ENCODE data around the gene C9orf78. TPM values are rescaled to one million over a fixed set of nuclear protein-coding genes. Genes with fewer than 3 reads are reported as not detected.

Gene C9orf78
- total and polyA plus RNA-seq, 2 experiments from 2014 or later, result 34.4 to 84.6 TPM

- TF ChIP-seq, protein P1, sequence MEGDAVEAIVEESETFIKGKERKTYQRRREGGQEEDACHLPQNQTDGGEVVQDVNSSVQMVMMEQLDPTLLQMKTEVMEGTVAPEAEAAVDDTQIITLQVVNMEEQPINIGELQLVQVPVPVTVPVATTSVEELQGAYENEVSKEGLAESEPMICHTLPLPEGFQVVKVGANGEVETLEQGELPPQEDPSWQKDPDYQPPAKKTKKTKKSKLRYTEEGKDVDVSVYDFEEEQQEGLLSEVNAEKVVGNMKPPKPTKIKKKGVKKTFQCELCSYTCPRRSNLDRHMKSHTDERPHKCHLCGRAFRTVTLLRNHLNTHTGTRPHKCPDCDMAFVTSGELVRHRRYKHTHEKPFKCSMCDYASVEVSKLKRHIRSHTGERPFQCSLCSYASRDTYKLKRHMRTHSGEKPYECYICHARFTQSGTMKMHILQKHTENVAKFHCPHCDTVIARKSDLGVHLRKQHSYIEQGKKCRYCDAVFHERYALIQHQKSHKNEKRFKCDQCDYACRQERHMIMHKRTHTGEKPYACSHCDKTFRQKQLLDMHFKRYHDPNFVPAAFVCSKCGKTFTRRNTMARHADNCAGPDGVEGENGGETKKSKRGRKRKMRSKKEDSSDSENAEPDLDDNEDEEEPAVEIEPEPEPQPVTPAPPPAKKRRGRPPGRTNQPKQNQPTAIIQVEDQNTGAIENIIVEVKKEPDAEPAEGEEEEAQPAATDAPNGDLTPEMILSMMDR (conservative IDR thresholded peaks at IDR 0.05; ENCODE audit: low read depth in 2 of 2), result no peak
- no peak for TF ChIP-seq POLR2AphosphoS5 (IDR thresholded peaks at IDR 0.05; ENCODE audit: low read depth)
- TF ChIP-seq CREB1 (CRISPR knock-in tag; IDR thresholded peaks at IDR 0.05; ENCODE audit: low read depth), result no peak
- TF ChIP-seq ZNF114 (CRISPR knock-in tag; IDR thresholded peaks at IDR 0.05), result no peak
- no peak for TF ChIP-seq EZH2 (IDR thresholded peaks at IDR 0.05; ENCODE audit: low read depth, unreplicated experiment)
- TF ChIP-seq EZH2phosphoT487 (IDR thresholded peaks at IDR 0.05; ENCODE audit: unreplicated experiment), result no peak
- no peak for TF ChIP-seq NANOG (IDR thresholded peaks at IDR 0.05; ENCODE audit: borderline replicate concordance)
Measured at GRCh38 chr9:129781131-129781530, 53.9 kb downstream of the C9orf78 start (continued).

DNA sequence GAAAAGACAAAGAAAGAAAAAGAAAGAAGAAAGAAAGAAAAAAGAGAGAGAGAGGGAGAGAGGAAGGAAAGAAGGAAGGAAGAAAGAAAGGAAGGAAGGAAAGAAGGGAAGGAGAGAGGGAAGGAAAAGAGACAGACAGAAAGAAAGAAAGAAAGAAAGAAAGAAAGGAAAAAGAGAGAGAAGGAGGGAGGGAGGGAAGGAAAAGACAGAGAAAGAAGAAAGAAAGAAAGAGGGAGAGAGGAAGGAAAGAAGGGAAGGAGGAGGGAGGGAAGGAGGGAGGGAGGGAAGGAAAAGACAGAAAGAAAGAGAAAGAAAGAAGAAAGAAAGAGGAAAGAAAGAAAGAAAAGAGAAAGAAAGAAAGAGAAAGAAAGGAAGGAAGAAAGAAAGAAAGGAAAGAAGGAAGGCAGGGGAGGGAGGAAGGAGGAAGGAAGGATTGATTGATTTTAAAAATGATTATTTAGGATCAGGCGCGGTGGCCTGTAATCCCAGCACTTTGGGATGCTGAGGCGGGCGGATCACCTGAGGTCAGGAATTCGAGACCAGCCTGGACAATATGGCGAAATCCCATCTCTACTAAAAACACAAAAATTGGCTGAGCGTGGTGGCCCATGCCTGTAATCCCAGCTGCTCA lies 55.4 kb downstream of the C9orf78 start:
- no peaks in the 10 kb centered on the region for H3K36me3 ChIP-seq (ENCODE audit: insufficient read depth)
- no peaks in the 10 kb centered on the region for H3F3A ChIP-seq (replicated peaks; ENCODE audit: low read depth)
- no peak overlapping the region for H3K4me3 Mint-ChIP-seq
- peak overlapping the region; percentile 56; the same call in 1 of the 2 replicates for H2AFZ ChIP-seq
- no peaks in the 10 kb centered on the region; the same call in 2 of the 3 replicates for H3K9me3 Mint-ChIP-seq
- H3K27ac Mint-ChIP-seq, result no peak overlapping the region
- peaks cover 12% of the 10 kb centered on the region for H3K27me3 Mint-ChIP-seq (ENCODE audit: insufficient read depth, low read depth, poor library complexity)
- H3K9me2 ChIP-seq (ENCODE audit: insufficient read depth), result no peaks in the 10 kb centered on the region
- H3K4me1 Mint-ChIP-seq, result peaks cover 6% of the 10 kb centered on the region
- H3K27me3 ChIP-seq (ENCODE audit: insufficient read depth), result no peaks in the 10 kb centered on the region
- H3K79me2 ChIP-seq (replicated peaks; ENCODE audit: insufficient read depth), result no peaks in the 10 kb centered on the region
- H4K20me1 ChIP-seq (replicated peaks; ENCODE audit: insufficient read depth), result no peaks in the 10 kb centered on the region
- H3K27ac ChIP-seq (ENCODE audit: low read depth), result no peak overlapping the region
- peaks cover 2% of the 10 kb centered on the region; the same call in 1 of the 2 replicates for H3K4me1 ChIP-seq (ENCODE audit: insufficient read depth)
- TF ChIP-seq EZH2 (IDR thresholded peaks at IDR 0.05; ENCODE audit: low read depth, unreplicated experiment), result no peak
- no peak for TF ChIP-seq STAT1 (IDR thresholded peaks at IDR 0.05; ENCODE audit: unreplicated experiment)
- TF ChIP-seq, protein P2, sequence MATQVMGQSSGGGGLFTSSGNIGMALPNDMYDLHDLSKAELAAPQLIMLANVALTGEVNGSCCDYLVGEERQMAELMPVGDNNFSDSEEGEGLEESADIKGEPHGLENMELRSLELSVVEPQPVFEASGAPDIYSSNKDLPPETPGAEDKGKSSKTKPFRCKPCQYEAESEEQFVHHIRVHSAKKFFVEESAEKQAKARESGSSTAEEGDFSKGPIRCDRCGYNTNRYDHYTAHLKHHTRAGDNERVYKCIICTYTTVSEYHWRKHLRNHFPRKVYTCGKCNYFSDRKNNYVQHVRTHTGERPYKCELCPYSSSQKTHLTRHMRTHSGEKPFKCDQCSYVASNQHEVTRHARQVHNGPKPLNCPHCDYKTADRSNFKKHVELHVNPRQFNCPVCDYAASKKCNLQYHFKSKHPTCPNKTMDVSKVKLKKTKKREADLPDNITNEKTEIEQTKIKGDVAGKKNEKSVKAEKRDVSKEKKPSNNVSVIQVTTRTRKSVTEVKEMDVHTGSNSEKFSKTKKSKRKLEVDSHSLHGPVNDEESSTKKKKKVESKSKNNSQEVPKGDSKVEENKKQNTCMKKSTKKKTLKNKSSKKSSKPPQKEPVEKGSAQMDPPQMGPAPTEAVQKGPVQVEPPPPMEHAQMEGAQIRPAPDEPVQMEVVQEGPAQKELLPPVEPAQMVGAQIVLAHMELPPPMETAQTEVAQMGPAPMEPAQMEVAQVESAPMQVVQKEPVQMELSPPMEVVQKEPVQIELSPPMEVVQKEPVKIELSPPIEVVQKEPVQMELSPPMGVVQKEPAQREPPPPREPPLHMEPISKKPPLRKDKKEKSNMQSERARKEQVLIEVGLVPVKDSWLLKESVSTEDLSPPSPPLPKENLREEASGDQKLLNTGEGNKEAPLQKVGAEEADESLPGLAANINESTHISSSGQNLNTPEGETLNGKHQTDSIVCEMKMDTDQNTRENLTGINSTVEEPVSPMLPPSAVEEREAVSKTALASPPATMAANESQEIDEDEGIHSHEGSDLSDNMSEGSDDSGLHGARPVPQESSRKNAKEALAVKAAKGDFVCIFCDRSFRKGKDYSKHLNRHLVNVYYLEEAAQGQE (IDR thresholded peaks at IDR 0.05; ENCODE audit: unreplicated experiment), result no peak
- no peak for DNase-seq (ENCODE audit: low spot score)
- no peak overlapping the region for H3K4me3 ChIP-seq
- no peak overlapping the region for H3K4me2 ChIP-seq
- ATAC-seq, result no peak
- no peaks in the 10 kb centered on the region for H3K36me3 Mint-ChIP-seq (ENCODE audit: low read depth)
